Measurements from ENCODE around the gene PRKAG1. TPM values are rescaled to one million over a fixed set of nuclear protein-coding genes. Genes with fewer than 3 reads are reported as not detected.
"Not testable (repeated sequence)": the region's sequence is repeated elsewhere in the genome, so short reads cannot be mapped to it uniquely, and the experiment has no call there.

The PRKAG1 gene
- total RNA-seq (2014; rRNA removed; shearing (Covaris generic)) = 90.7 and 92.8 TPM in 2 replicates
- 78.1 and 98.1 TPM in 2 replicates for polyA plus RNA-seq (2014; cell fraction: nucleus; rRNA removed)

DNA sequence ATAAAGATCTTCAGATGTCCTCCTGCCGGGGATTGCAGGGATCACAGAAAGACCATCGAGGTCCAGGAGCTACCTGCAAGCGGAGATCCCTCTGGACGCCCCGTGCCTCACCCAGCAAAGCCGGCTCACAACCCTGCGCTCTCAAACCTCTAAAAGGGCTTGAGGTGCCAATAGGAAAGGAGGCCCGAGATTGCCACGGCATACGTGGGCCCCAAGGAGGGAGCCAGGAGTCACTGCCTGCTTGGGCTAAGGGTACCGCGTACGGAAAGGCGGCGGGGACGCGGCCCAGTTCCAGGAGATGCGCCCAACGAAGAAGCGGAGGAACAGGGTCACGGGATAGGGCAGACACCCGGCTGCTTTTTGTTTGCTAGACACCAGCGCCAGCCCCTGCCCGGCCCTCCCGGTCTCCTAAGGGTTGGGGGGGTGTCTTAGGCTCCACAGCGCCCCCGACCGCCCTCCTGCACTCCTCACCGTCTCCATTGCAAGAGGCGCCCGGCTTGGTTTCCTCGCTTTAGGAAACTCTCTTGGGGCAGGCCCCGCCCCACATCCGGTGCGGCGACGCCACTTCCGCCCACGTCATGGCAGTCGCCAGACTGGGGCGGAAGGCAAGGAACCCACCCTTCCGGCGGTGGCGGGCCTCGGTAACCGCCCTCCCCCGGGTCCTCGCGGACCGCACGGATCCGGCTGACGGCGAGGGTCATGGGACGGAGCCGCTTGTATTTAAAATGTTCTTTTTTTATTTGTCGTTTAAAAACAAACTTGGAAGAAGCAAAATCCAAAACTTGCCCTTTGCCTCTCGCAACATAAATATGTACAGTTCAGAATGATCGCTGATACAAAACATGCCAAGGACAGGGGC, at the start of gene PRKAG1:
TSS of gene PRKAG1 (minus strand) at position 516 of the 859 bp plus-strand sequence. CDS start at position 480, 36 bp downstream.
- peak; percentile 96 for DNase-seq (ENCODE audit: extremely low read depth, low read depth)

- DNase-seq (ENCODE audit: extremely low read depth, low read depth) = no peak
Observed at GRCh38 chr12:49066120-49066519, 47.5 kb upstream of the PRKAG1 start.

GRCh38 chr12:49064767-49065152, 46.2 kb upstream of the PRKAG1 start:
- DNase-seq (ENCODE audit: extremely low read depth, low read depth) = no peak

DNA sequence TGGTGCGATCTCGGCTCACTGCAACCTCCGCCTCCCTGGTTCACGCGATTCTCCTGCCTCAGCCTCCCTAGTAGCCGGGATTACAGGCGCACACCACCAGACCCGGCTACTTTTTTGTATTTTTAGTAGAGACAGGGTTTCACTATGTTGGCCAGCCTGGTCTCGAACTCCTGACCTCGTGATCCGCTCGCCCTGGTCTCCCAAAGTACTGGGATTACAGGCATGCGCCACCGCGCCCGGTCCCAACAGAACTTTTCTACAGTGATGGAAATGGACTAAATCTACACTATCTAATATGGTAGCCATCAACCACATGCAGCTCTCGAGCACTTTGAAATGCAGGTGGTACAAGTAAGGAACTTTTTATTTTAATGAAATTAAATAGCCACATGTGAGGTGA, 43.3 kb upstream of the PRKAG1 start:
- not testable (repeated sequence) for DNase-seq (ENCODE audit: extremely low read depth, low read depth)

DNA sequence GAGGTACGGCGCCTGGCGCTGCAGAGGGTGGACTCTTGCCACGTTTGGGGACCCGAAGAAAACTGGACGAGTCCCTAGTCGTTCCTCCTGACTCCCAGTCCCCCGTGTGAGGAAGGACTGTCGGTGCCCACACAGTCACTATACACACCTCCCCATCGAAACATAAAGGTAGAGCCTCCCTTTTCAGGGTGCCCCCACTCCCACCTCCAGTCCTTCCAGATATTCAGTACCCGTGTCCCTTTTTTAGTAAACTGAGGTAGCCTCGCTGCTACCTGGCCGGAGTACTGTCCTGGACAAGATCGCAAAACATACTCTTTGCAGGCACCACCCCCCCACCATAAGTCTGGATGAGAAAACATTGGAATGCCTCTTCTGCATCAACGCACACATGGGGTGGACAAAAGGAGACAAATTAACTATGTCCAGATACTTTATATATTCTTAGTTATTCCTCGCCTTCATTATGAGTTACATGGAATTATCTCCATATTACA, 42.6 kb upstream of the PRKAG1 start:
- DNase-seq (ENCODE audit: extremely low read depth, low read depth) = no peak

GRCh38 chr12:49060237-49061156, 41.9 kb upstream of the PRKAG1 start, which contains the start of gene KMT2D:
Gene KMT2D (minus strand): TSS chr12:49060794. CDS start chr12:49055324, 5,470 bp downstream.
- DNase-seq (ENCODE audit: extremely low read depth, low read depth) = peak; percentile 85

DNA sequence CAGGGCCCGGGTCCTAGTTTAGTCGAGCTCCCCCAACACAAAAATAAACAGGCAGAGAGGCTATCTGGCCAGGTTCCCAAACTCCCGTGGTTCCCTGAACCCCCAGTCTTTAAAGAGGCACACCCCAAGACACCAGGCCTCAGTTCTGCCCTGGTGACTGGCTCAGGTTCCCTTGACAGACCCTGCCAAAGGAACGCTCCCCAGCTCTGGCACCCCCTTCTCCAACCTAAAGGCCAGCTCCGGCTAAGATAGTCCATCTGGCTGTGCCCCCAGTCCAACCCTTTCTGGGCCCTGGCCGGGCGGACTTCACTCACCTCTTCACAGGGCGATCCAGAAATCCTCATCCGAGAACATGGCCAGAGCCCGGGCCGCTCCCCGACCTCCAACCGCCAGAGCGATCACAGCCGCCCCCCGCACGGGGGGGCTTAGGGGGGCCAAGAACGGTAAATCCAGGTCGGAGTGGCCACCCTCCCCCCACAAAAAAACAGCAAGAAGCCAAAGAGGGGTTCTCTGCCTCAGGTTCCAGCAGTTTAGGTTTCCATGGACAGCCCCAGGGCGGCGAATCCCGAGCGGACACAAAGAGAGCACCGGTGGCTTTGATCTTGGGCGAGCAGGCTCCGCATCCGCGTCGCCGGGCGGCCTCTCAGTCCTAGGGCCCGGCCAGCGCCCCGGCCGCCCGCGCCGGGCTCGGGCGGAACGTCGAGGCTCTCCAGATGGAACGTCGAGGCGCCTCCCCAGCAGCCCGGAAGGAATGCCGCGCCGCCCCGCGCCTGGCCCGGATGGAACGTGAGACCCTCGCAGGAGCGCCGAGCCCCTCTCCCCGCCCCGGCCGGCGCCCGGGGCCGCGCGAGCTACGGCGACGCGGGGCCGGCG, 41.0 kb upstream of the PRKAG1 start:
- DNase-seq (ENCODE audit: extremely low read depth, low read depth) = no peak

GRCh38 chr12:49059045-49059298, 40.4 kb upstream of the PRKAG1 start:
- DNase-seq (ENCODE audit: extremely low read depth, low read depth) = no peak

DNA sequence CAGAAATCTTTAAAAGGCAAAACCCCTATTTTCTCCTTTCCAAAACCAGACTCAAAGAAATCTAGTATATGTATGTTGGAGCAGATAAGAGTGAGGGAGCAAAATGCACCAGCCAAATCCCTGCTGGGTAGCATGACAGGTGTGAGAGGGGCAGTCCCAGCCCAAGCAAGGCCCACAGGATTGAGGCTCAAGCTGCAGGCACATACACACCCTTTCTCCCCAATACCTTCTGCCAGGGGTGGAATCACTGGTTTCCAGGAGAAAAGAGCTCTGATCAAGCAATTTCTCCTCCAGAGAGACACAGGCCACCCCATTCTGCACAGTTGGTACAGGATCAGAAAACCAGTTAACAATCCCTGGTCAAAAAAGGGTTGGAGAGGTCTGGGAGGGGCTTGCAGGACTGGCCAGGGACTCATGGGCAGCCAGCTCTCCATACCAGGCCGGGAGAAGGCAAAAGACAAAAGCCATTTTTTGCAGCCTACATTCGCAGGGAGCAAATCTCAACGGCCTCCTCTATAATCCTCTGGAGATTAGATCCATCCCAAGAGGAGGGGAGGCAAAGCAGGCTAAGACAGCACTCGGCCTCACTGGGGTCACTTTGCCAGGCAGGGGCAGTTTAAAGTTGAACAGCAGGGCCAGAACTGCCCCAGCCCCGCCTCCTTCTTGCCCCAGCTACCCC, 39.9 kb upstream of the PRKAG1 start:
- DNase-seq (ENCODE audit: extremely low read depth, low read depth) = no peak

DNA sequence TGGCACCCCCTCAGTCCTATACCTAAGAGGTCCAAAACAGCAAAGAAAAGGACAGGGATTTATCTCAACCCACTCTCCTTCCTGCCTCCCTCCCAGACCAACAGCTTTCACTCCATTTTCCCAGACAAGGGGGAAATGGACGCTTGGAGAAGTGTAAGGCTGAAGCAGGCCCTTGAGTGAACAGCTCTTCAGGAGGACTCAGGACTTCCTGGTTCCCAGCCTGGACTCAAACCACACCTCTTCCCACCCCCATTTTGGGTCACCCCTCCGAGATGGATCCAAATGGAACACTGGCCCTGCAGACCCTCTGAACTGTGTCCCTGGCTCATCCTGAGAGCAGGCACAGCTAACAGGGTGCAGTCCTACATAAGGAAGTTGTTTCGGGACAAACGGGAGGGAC, 39.3 kb upstream of the PRKAG1 start:
- DNase-seq (ENCODE audit: extremely low read depth, low read depth) = no peak

DNA sequence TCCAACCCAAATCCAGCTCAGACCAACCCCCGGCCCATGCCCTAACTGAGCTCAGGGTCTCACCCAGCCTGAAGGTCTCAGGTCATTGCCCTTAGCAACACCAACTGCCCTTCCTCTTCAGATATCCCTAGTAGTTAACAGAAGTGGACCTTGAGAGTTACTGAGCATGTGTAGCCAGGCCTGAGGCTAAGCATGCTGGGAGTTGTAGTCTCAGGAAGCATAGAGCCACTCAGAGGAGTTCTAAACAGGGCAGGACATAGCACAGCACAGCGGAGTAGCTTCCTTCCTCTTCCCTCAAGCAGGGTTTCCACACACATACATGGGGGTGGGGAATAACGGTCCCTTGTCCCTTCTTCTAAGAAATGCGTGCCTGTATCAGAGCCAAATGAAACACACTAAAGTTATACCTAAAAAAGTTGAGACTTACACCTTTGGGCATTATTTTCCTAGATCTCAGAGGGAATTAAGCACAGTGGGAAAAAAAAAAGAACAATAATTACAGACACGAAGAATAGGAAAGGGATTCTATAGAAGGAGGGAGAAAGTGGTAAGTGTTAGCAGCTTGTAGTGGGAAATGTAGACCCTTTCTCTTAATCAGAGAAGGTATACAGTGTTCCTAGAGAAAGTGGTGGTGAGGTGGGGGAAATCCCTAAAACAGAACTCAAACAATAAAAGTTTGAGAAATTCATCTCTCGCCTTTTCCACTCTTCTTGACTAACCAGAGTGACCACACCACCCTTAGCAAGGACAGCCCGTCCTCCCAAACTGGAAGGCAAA, 37.6 kb upstream of the PRKAG1 start:
- DNase-seq (ENCODE audit: extremely low read depth, low read depth) = peak; percentile 42

DNA sequence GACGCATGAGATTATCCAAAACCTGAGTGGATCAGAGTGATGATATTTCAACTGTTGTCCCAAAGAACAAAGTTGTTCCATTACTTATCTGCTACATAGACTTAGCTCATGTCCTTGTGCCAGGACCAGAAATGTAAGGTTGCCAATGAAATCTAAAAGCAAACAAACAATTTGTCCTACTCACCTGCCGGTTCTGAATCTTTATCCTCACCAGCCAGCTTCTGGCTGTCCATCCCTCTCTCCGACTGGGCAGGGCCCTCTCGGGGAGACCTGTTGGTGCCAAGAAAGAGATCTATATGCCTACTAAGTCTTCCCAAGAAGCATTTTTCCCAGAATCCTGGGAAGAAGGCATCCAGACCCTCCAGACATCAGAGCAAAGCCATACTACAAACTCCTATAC, 36.5 kb upstream of the PRKAG1 start:
- DNase-seq (ENCODE audit: extremely low read depth, low read depth) = no peak

GRCh38 chr12:49054524-49054923, 35.9 kb upstream of the PRKAG1 start:
- no peak for DNase-seq (ENCODE audit: extremely low read depth, low read depth)

GRCh38 chr12:49054096-49054495, 35.5 kb upstream of the PRKAG1 start:
- no peak for DNase-seq (ENCODE audit: extremely low read depth, low read depth)

GRCh38 chr12:49052451-49053208, 34.1 kb upstream of the PRKAG1 start:
- DNase-seq (ENCODE audit: extremely low read depth, low read depth) = no peak

DNA sequence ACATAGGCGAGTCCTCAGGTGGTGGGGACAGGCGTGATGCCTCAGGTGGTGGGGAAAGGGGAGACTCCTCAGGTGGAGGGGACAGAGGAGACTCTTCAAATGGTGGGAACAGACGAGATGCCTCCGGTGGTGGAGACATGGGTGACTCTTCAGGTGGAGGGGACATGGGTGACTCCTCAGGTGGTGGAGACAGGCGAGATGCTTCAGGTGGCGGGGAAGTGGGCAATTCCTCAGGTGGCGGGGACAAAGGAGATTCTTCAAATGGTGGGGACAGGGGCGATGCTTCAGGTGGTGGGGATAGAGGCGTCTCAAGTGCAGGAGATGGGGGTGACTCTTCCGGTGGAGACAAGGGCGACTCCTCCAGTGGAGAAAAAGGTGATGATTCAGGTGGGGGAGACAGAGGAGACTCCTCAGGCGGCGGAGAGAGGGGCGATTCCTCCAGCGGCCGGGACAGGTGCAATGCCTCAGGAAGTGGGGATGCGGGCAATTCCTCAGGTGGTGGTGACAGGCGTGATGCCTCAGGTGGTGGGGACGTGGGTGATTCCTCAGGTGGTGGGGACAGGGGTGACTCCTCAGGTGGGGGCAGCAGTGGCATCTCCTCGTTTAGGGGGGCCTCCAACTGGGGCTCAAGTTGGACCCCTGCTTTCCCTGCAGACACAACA, 33.3 kb upstream of the PRKAG1 start:
- no peak for DNase-seq (ENCODE audit: extremely low read depth, low read depth)

- DNase-seq (ENCODE audit: extremely low read depth, low read depth) = no peak
Observed at GRCh38 chr12:49051373-49051764, 32.8 kb upstream of the PRKAG1 start.

All from NCI-H460 (cell line).